ENCODE data around the gene GNRHR. TPM values are rescaled to one million over a fixed set of nuclear protein-coding genes. Genes with fewer than 3 reads are reported as not detected.
"Not testable (repeated sequence)": the region's sequence is repeated elsewhere in the genome, so short reads cannot be mapped to it uniquely, and the experiment has no call there.

The GNRHR gene
- total and polyA plus RNA-seq, 8 donors, result not detected

- Histone ChIP-seq H3K36me3 (no peaks in the 10 kb centered on the region), H3K4me1 (no peaks in the 10 kb centered on the region), H3K27ac (no peak overlapping the region), H3K9me3 (no peaks in the 10 kb centered on the region), H3K4me3 (no peak overlapping the region), H3K27me3 (no peaks in the 10 kb centered on the region)
- no peak for TF ChIP-seq CTCF (IDR thresholded peaks at IDR 0.05)
- FAIRE-seq, result no peak
- 91 to 95% methylated on average over 3 of the region's 3 CpGs for WGBS, 2 donors
- no peak for ATAC-seq
- intact Hi-C loops (cut with DNase I), result no loop called here
- DNase-seq, result no peak
Observed at GRCh38 chr4:67743194-67743593, 11.0 kb downstream of the GNRHR start.

GRCh38 chr4:67736262-67736661 is 17.9 kb downstream of the GNRHR start:
- 96 to 99% methylated on average over 1 of the region's 1 CpG for WGBS, 2 donors
- no peak for TF ChIP-seq CTCF (IDR thresholded peaks at IDR 0.05)
- Histone ChIP-seq H3K36me3 (no peaks in the 10 kb centered on the region), H3K4me1 (no peaks in the 10 kb centered on the region), H3K27ac (no peak overlapping the region), H3K9me3 (no peaks in the 10 kb centered on the region), H3K27me3 (no peaks in the 10 kb centered on the region), H3K4me3 (no peak overlapping the region)
- ATAC-seq (no peak), FAIRE-seq (no peak), DNase-seq (no peak)
- intact Hi-C loops (cut with DNase I), result no loop called here

GRCh38 chr4:67735325-67735724 is 18.9 kb downstream of the GNRHR start:
- Histone ChIP-seq H3K27ac (no peak overlapping the region), H3K9me3 (no peaks in the 10 kb centered on the region), H3K36me3 (no peaks in the 10 kb centered on the region), H3K4me3 (no peak overlapping the region), H3K4me1 (no peaks in the 10 kb centered on the region), H3K27me3 (no peaks in the 10 kb centered on the region)
- intact Hi-C loops (cut with DNase I), result no loop called here
- no peak for FAIRE-seq
- no peak for TF ChIP-seq CTCF (IDR thresholded peaks at IDR 0.05)
- no peak for DNase-seq
- ATAC-seq, result no peak

GRCh38 chr4:67730511-67730910 is 23.7 kb downstream of the GNRHR start:
- H3K27me3 ChIP-seq; H3K4me3 ChIP-seq; H3K36me3 ChIP-seq; DNase-seq; H3K4me1 ChIP-seq; ATAC-seq; H3K9me3 ChIP-seq; H3K27ac ChIP-seq; intact Hi-C loops (cut with DNase I); FAIRE-seq: not testable (repeated sequence)
- WGBS, 2 donors, result 84 to 98% methylated on average over 3 of the region's 3 CpGs

GRCh38 chr4:67727124-67727850 is 26.9 kb downstream of the GNRHR start:
- no peaks in the 10 kb centered on the region for H3K36me3 ChIP-seq
- H3K27ac ChIP-seq, result no peak overlapping the region
- H3K9me3 ChIP-seq, result no peaks in the 10 kb centered on the region
- H3K4me1 ChIP-seq, result peaks cover 0 to 6% (median 0%) of the 10 kb centered on the region in 3 donors
- DNase-seq, result no peak
- TF ChIP-seq CTCF (IDR thresholded peaks at IDR 0.05), result no peak
- H3K27me3 ChIP-seq, result no peaks in the 10 kb centered on the region
- no peak overlapping the region for H3K4me3 ChIP-seq
- intact Hi-C loops (cut with DNase I), result no loop called here
- peak in 1 of 4 donors; percentile 14 for ATAC-seq
- no peak for FAIRE-seq
- 72 to 83% methylated on average over 4 of the region's 4 CpGs for WGBS, 2 donors
